Fibroblast of lung (primary cell): ENCODE results near the gene PAPPA. TPM values are rescaled to one million over a fixed set of nuclear protein-coding genes. Genes with fewer than 3 reads are reported as not detected.

Source experiments
- DNase-seq, 2 donors: peaks; one replicate each; pipeline versions ENCODE4 v3.0.0 to v3.0.0-alpha.2; 2010; ENCODE audit warnings: low read depth in 2 of 2
- H2AFZ ChIP-seq: 2 replicates; pipeline ENCODE4 v1.5.1; 2012; ENCODE audit warnings: low read length, control low read depth, inconsistent platforms
- H3K27ac ChIP-seq: 2 replicates; pipeline ENCODE4 v1.5.1; 2011; ENCODE audit warnings: low read length, control low read depth; ENCODE audit not compliant: insufficient read depth
- H3K27me3 ChIP-seq: 2 replicates; pipeline ENCODE4 v1.5.1; 2011; ENCODE audit warnings: mild to moderate bottlenecking, low read length; ENCODE audit not compliant: control insufficient read depth, insufficient read depth
- H3K36me3 ChIP-seq: 2 replicates; pipeline ENCODE4 v1.5.1; 2011; ENCODE audit warnings: low read length; ENCODE audit not compliant: control insufficient read depth, insufficient read depth
- H3K4me1 ChIP-seq: 2 replicates; pipeline ENCODE4 v1.5.1; 2011; ENCODE audit warnings: low read length; ENCODE audit not compliant: control insufficient read depth, insufficient read depth; ENCODE audit errors: extremely low read depth
- H3K4me2 ChIP-seq: 2 replicates; pipeline ENCODE4 v1.5.1; 2011; ENCODE audit warnings: low read length, control low read depth; ENCODE audit not compliant: insufficient read depth; ENCODE audit errors: extremely low read depth
- H3K4me3 ChIP-seq, 4 experiments: fragments of 200-600 bp in 1 of 4; sonication (generic) in 1 of 4; replicated peaks in 1 of 4; 2 replicates each; pipeline ENCODE4 v1.5.1; 2011 to 2016; ENCODE audit warnings: low read length in 4 of 4, low read depth in 3 of 4, mild to moderate bottlenecking in 3 of 4, control low read depth in 2 of 4, inconsistent platforms in 1 of 4, mixed read lengths in 1 of 4; ENCODE audit not compliant: insufficient read depth in 1 of 4; ENCODE audit errors: control extremely low read depth in 1 of 4
- H3K79me2 ChIP-seq: 2 replicates; pipeline ENCODE4 v1.5.1; 2012; ENCODE audit warnings: mild to moderate bottlenecking, low read length, inconsistent platforms; ENCODE audit not compliant: control insufficient read depth, insufficient read depth
- H3K9ac ChIP-seq: 2 replicates; pipeline ENCODE4 v1.5.1; 2011; ENCODE audit warnings: mild to moderate bottlenecking, low read length, control low read depth; ENCODE audit not compliant: insufficient read depth
- H3K9me3 ChIP-seq: 2 replicates; pipeline ENCODE4 v1.5.1; 2012; ENCODE audit warnings: low read depth, low read length; ENCODE audit not compliant: control insufficient read depth, insufficient read depth
- H4K20me1 ChIP-seq: 2 replicates; pipeline ENCODE4 v1.5.1; 2011; ENCODE audit warnings: low read length; ENCODE audit not compliant: control insufficient read depth, insufficient read depth; ENCODE audit errors: extremely low read depth
- EZH2 ChIP-seq: IDR thresholded peaks from 2 replicates; pipeline ENCODE4 v1.5.1; 2012; ENCODE audit warnings: low read length, control low read depth, mild to moderate bottlenecking; ENCODE audit errors: missing control alignments
- polyA plus RNA-seq, 2 donors: library from polyadenylated mRNA; depleted of rRNA in 1 of 2; stranded (reverse) in 1 of 2; unstranded in 1 of 2; fragments of >200 nt; gene quantifications; 2 replicates each; pipeline ENCODE4 v1.2.1, GENCODE V29; 2011 to 2012; ENCODE audit warnings: missing spikeins in 1 of 2
- total RNA-seq: library from RNA; depleted of rRNA; stranded (reverse); fragments of >200 nt; gene quantifications from 2 replicates; pipeline ENCODE4 v1.2.1, GENCODE V29; 2014
- TF ChIP-seq, protein P1 (sequence below), 2 donors: IDR thresholded peaks in 1 of 2; conservative IDR thresholded peaks in 1 of 2; 1 replicate in 1 of 2; 2 replicates in 1 of 2; pipeline ENCODE4 v1.5.1; 2011 to 2012; ENCODE audit warnings: low read length in 2 of 2, control low read depth in 1 of 2, inconsistent platforms in 1 of 2, low read depth in 1 of 2, mild to moderate bottlenecking in 1 of 2

Gene PAPPA
- total and polyA plus RNA-seq, 2 donors (not counting 1 experiment from before 2014, with no cell fraction given): 8.8 to 45.7 TPM

DNA sequence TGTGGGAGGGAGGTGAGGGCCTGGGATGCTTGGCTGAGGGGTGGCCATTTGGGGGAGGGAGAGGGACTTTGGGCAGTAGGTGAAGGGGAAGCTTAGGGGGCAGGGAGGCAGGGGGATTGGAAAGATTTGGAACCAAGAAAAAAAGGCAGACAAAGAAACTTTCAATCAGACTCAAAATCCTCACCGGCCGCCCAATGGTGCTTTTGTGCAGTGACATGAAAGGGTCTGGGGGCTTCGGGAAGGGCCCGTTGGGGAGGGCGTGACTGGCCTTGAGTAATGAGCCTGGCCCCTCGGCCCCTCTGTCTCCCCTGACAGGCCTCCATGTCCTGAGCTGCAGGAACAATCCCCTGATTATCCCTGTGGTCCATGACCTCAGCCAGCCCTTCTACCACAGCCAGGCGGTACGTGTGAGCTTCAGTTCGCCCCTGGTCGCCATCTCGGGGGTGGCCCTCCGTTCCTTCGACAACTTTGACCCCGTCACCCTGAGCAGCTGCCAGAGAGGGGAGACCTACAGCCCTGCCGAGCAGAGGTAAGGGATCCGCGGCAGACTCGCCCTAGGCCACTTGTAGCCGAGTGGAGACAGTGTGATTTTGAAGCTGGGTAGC lies 181.1 kb downstream of the PAPPA start:
- Histone ChIP-seq H3K27me3 (no peaks in the 10 kb centered on the region), H3K79me2 (no peaks in the 10 kb centered on the region), H3K4me3 (no peak overlapping the region), H3K4me2 (no peak overlapping the region), H4K20me1 (no peaks in the 10 kb centered on the region), H2AFZ (no peak overlapping the region), H3K4me1 (peaks cover 2% of the 10 kb centered on the region), H3K9ac (no peak overlapping the region), H3K9me3 (no peaks in the 10 kb centered on the region), H3K36me3 (peaks cover 3% of the 10 kb centered on the region), H3K27ac (no peak overlapping the region)
- TF ChIP-seq, protein P1, sequence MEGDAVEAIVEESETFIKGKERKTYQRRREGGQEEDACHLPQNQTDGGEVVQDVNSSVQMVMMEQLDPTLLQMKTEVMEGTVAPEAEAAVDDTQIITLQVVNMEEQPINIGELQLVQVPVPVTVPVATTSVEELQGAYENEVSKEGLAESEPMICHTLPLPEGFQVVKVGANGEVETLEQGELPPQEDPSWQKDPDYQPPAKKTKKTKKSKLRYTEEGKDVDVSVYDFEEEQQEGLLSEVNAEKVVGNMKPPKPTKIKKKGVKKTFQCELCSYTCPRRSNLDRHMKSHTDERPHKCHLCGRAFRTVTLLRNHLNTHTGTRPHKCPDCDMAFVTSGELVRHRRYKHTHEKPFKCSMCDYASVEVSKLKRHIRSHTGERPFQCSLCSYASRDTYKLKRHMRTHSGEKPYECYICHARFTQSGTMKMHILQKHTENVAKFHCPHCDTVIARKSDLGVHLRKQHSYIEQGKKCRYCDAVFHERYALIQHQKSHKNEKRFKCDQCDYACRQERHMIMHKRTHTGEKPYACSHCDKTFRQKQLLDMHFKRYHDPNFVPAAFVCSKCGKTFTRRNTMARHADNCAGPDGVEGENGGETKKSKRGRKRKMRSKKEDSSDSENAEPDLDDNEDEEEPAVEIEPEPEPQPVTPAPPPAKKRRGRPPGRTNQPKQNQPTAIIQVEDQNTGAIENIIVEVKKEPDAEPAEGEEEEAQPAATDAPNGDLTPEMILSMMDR (conservative IDR thresholded peaks at IDR 0.05 in 1 of 2, IDR thresholded peaks at IDR 0.05 in 1 of 2; ENCODE audit: low read depth in 1 of 2, low read length in 2 of 2): no peak
- no peak for TF ChIP-seq EZH2
- no peak for DNase-seq

DNA sequence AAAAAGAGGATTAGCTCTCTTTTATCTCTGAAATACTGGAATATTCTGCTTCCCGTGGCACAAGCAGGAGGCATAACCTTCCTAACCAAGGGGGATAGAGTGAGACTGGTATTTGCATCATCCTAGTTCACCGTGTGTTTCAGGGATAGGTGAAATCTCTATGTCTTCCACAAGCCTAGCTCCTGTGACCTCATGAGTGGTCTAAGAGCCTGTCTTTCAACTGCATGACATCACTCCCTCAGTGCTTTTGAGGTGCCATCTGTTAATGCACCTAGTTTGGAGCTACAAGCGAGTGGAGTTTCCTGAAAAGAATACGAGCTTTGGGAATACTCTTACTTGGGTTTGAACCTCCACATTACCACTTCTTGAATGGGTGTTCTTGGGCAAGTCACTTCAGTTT lies 181.8 kb downstream of the PAPPA start:
- no peak for DNase-seq
- Histone ChIP-seq H3K79me2 (no peaks in the 10 kb centered on the region), H4K20me1 (no peaks in the 10 kb centered on the region), H3K9ac (no peak overlapping the region), H2AFZ (no peak overlapping the region), H3K27ac (no peak overlapping the region), H3K4me1 (peaks cover 2% of the 10 kb centered on the region), H3K36me3 (peaks cover 3% of the 10 kb centered on the region), H3K9me3 (no peaks in the 10 kb centered on the region), H3K4me2 (no peak overlapping the region), H3K27me3 (no peaks in the 10 kb centered on the region), H3K4me3 (no peak overlapping the region)
- no peak for TF ChIP-seq EZH2
- TF ChIP-seq, protein P1 (conservative IDR thresholded peaks at IDR 0.05 in 1 of 2, IDR thresholded peaks at IDR 0.05 in 1 of 2; ENCODE audit: low read depth in 1 of 2, low read length in 2 of 2): no peak

DNA sequence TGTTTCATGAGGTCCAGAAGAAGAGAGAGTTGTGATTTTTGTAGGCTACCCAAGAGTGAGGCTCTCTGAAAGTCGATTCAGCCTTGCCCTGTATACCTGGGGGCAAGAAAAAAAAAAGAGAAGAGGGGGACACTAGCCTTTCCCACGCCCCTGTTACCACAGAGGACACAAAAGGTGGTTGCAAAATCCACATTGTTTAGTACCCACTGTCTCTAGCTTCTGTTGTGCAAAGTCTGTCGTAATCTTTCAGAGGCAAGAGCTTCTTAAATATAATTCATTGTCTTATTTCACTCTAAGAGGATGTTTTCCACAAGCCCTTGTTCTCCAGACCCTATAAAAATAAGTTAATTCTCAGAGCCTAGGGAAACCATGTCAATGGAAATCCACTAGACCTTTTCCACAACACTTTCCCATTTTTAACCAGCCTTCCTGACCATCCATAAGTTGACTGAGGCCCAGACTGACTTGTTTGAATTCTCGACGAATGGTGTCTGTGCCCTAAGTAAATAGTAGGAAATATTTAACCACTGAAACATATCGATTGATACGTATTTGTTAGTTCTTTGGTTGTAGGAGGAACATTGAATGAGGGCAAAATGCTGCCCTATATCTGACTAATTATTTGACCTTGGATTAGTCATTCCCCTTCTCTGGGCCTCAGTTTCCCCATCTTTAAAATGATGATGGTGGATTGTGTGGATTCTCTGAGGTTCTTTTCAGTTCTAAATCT lies 182.7 kb downstream of the PAPPA start:
- Histone ChIP-seq H3K36me3 (peaks cover 3% of the 10 kb centered on the region), H3K9ac (no peak overlapping the region), H2AFZ (no peak overlapping the region), H3K9me3 (no peaks in the 10 kb centered on the region), H3K27ac (no peak overlapping the region), H3K27me3 (no peaks in the 10 kb centered on the region), H3K79me2 (no peaks in the 10 kb centered on the region), H3K4me1 (peaks cover 2% of the 10 kb centered on the region), H3K4me3 (no peak overlapping the region), H4K20me1 (no peaks in the 10 kb centered on the region), H3K4me2 (no peak overlapping the region)
- TF ChIP-seq EZH2: no peak
- TF ChIP-seq, protein P1 (conservative IDR thresholded peaks at IDR 0.05 in 1 of 2, IDR thresholded peaks at IDR 0.05 in 1 of 2; ENCODE audit: low read depth in 1 of 2, low read length in 2 of 2): no peak
- DNase-seq: peak in 1 of 2 donors; percentile 46
